ENCODE data around the gene PDE3A. TPM values are rescaled to one million over a fixed set of nuclear protein-coding genes. Genes with fewer than 3 reads are reported as not detected.
"Not testable (repeated sequence)": the region's sequence is repeated elsewhere in the genome, so short reads cannot be mapped to it uniquely, and the experiment has no call there.

The PDE3A gene
- not detected for total RNA-seq

- no peak for DNase-seq
Measured at GRCh38 chr12:20368114-20368650, at the start of gene PDE3A. Gene PDE3A (plus strand): TSS chr12:20368537. CDS start chr12:20369285, 748 bp downstream.

GRCh38 chr12:20319366-20319765 is 49.0 kb upstream of the PDE3A start:
- no peak for DNase-seq

GRCh38 chr12:20320552-20320951 is 47.8 kb upstream of the PDE3A start:
- DNase-seq, result no peak

DNA sequence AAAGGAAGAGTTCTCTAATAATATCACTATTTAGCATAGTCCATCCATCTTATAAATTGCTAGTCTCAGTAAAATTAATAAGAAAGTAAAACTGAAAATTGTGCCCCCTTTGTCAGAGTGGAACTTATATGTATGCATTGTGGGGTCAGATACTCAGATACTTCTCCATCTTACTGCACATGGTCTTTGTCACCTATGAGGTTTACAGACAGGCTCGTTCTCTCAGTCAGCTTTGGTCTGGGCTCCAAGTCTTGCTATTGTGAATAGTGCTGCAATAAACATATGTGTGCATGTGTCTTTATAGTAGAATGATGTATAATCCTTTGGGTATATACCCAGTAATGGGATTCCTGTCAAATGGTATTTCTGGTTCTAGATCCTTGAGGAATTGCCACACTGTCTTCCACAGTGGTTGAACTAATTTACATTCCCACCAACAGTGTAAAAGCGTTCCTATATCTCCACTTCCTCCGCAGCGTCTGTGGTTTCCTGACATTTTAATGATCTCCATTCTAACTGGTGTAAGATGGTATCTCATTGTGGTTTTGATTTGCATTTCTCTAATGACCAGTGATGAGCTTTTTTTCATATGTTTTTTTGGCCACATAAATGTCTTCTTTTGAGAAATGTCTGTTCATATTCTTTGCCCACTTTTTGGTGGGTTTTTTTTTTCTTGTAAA is 37.4 kb upstream of the PDE3A start:
- DNase-seq, result not testable (repeated sequence)

DNA sequence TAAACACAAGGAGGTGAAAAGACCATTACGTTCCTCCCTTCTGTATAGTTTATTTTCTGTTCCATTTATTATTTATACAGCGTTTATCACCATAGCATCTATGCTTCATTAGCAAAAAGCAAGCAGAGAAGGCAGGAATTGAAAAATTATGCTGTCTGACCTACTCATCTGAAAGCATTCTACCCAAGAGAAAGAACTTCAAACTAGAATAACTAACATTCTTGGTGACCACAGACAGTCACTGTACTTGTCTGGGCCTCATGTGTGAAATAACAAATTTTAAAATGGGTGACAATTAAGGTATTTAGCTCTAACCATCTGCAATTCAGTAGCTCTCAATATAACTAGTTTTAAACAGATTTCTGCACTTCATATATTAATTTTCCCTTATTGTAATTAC is 29.3 kb upstream of the PDE3A start:
- DNase-seq, result no peak

GRCh38 chr12:20342111-20342510 is 26.2 kb upstream of the PDE3A start:
- DNase-seq, result no peak

- DNase-seq, result no peak
Measured at GRCh38 chr12:20345866-20346265, 22.5 kb upstream of the PDE3A start.

DNA sequence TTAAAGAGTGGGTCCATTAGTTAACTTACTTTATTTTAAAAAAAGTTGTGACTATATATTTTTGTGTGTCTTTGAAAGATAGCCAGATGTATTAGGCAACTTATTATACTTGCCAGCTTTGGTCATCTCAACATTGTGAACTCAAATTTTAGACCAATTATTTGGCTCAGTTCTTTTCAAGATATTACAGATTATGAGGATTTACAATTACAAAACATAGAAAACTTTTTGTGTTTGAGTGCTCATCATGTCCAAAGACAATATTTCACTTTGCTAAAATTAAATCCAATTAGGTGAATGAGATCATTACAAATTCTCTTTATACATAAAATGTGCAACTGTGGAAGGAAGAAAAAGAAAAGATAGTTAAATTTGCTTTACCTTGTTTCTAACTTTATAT is 18.3 kb upstream of the PDE3A start:
- DNase-seq, result no peak

DNA sequence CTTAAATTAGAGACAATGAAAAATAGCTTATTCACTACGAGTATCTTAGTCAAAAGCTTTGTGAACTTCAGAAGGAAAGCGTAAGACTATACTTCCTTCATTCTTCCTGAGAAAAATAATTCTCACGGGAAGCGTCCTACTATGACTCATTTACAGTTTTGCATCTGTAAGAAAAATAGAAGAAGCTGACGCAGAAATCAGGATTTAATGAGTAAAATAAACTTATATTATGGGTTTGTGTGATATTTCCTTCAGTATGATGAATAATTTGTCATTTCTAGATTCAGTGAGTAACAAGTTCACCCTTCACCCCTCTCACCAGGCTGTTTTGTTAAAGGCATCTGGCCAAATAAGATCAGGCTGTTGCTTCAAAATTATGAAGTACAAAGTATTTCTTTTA is 17.8 kb upstream of the PDE3A start:
- no peak for DNase-seq

DNA sequence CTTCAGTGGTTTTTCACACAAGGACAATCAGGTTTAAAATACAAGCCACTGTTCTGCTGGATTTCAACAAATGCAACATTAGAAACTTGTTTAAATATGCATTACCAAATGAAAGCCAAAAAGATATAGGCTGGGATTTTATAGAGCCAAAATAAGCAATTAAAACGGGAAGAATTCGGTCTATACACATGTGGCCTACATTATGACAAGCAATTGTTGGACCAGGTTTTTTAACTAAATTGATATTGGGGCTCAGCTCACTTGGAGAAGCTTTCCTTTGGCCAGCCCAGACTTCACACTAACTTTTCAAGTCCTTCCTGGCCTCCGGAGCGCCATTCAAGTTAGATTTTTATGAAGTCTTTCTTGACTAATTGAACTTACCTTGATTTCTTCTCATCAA is 16.9 kb upstream of the PDE3A start:
- no peak for DNase-seq

DNA sequence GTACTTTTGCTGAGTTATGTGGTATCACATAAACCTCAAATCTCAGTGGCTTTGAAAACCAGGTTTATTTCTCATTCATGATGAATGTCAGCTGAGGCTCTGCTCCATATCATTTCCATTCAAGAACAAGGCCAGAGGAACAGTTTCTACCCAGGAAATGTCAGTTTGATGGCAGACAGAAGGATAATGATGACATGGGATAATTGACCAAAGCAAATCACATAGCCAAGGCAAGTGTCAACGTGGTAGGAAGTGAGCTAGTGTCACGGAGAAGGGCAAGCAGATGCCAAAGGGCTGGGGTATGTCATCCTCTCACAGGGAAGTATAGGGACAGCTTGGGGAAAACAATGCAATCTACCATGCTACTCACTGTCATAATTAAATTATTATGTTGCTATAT is 12.3 kb upstream of the PDE3A start:
- DNase-seq, result no peak

- no peak for DNase-seq
Measured at GRCh38 chr12:20360407-20360806, 7.9 kb upstream of the PDE3A start.

DNA sequence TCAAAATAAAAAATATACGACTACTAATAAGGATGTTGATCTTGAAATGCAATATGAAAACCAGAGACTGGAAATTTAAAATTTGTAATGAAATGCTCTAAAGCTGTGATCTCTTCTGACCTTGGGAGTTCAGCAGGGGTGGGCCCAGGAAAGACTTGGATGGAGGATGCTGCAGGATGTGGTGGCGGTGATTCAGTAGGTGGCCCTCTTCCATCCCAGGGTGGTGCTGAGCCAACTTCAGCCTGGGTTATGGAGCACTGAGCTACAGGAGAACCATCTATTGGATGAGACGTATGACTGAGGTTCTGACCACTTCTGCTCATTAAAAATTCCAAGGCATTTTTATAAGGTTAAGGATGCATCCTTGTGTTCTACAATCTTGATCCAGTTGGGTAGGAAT is 6.9 kb upstream of the PDE3A start:
- no peak for DNase-seq

DNA sequence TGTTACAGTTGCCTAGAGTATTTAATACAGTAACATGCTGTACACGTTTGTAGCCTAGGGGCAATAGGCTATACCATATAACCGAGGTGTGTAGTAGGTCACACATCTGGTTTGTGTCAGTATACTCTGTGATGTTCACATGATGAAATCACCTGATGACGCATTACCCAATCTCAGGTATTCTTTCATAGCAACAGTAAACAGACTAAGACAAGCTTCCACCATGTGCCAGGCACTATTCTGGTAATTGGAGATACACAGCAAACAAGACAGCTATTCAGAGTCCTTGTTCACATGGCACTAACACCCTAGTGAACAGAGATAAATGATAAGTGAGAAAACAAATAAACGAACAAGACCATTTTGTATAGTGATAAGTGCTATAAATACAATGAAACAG is 3.8 kb upstream of the PDE3A start:
- no peak for DNase-seq

DNA sequence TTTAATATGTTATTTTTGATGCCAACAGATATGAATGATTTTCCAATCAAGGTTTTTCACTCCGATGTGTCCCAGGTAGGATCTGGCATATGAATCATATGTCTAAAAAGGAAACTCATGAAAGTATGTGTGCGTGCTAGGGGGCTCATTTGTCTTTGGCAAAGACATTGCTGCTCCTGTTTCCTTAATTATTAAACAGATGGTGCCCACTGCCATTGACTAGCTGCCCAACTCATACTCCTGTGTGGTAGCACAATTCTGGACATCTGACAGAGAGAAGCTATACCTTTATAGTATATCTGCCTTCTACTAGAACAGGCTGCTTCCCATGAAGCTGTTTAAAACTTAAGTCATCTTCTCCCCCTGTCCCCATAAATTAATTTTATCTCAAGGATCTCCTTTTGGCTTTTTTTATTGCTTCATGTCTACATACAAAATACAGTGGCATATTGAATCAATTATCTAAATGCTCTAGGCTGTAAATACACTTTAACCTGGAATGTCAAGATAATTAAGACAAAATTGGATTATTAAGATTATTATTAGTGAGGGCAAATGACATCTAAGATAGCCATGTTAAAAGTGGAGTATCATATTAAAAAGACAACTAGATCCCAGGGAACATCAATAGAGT is 1.4 kb upstream of the PDE3A start:
- no peak for DNase-seq

DNA sequence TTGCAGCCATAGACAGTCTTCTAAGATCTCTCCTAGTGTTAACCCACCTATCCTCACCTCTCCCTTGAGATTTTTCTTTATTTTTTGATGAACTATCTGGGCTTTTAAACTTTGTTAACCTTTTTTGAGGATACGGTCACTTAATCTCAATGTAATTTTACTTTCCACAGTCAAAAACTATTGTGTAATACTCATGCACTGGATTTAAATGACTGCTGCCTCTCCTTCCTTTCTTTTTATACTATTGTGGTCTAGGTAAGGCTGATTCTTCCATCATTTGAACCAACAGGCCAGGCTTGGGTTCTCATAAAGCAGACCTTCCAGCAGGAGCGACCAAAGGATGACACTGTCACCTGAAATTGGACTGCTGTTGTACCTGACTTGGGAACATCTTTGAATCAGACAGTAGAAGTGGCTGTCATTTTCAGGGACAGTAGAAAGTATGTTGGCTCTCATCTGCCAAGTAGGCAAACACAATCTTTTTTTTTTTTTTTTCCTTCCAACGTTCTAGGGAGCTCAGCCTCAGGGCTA is 689 bp upstream of the PDE3A start:
- no peak for DNase-seq

GRCh38 chr12:20368651-20369304 is 441 bp downstream of the PDE3A start:
- DNase-seq, result no peak

DNA sequence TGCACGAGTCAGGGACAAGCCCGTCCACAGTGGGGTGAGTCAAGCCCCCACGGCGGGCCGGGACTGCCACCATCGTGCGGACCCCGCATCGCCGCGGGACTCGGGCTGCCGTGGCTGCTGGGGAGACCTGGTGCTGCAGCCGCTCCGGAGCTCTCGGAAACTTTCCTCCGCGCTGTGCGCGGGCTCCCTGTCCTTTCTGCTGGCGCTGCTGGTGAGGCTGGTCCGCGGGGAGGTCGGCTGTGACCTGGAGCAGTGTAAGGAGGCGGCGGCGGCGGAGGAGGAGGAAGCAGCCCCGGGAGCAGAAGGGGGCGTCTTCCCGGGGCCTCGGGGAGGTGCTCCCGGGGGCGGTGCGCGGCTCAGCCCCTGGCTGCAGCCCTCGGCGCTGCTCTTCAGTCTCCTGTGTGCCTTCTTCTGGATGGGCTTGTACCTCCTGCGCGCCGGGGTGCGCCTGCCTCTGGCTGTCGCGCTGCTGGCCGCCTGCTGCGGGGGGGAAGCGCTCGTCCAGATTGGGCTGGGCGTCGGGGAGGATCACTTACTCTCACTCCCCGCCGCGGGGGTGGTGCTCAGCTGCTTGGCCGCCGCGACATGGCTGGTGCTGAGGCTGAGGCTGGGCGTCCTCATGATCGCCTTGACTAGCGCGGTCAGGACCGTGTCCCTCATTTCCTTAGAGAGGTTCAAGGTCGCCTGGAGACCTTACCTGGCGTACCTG is 1.1 kb downstream of the PDE3A start:
- DNase-seq, result no peak

DNA sequence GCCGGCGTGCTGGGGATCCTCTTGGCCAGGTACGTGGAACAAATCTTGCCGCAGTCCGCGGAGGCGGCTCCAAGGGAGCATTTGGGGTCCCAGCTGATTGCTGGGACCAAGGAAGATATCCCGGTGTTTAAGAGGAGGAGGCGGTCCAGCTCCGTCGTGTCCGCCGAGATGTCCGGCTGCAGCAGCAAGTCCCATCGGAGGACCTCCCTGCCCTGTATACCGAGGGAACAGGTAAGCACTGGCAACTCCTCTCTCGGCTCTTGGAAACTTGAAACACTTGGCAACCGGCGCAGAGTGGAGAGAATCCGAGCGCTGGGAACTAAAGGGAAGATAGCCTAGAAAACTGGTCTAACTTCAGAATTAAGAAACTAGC is 1.7 kb downstream of the PDE3A start:
- no peak for DNase-seq

DNA sequence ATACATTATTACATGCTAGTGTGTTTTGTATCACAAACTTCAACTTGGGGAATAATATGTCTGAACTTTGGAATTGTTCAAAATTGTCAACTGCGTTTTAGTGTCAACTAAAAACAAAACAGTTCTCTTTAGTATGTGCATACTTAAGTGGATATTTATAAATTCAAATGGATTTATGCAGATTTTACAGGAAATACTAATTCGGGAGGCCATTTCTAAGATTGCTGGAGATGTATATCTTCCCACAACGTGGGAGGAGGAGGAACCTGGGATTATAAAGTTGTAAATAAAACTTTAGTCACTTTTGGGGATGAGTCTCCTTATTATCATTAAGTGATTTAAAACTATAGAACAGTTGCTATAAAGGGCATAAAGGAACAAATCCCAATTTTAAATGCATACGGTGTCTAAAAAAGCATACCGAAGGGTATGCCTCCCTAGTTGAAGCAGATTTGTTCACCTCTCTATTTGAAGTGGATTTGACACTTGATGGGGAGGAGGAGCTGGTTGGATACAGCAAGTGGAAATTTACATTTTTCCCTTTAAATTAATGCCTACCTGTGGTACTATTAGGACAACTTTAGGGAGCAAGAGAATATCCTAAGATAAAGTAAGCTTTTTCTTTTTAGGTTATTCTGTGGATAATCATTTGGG is 2.7 kb downstream of the PDE3A start:
- DNase-seq, result no peak

DNA sequence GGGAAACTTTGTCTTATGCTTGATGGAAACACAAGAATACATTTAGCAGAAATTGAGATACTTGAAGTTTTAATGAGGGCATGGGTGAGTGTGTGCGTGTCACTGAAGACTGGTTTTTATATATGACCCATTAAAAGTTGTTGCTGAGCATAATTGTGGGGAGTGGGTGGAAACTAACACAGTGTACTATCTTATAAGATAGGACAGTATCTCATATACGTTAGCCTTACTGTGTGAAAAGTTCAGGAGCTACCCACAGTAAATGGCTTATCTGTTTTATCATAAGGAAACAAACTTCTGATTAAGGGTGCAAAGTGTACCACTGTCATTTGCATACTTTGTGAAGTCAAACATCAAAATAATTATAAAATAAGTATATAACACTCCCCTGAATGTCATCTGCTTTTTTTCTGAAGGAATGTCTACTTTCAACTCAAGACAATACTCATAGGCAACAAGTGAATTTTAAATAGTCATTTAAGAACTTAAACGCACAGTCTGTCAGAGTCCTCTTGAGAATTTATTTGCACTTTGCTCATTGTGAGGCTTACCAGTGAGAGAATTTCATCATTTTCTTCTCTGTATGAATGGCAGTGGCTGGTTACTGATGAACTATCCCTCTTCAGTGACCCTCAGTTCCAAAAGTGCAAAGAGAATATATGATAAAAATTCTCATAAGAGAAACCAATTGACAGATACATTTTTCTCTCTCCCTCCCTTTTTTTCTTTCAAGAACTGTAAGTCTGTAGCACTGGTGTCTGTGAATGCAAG is 4.2 kb downstream of the PDE3A start:
- no peak for DNase-seq

DNA sequence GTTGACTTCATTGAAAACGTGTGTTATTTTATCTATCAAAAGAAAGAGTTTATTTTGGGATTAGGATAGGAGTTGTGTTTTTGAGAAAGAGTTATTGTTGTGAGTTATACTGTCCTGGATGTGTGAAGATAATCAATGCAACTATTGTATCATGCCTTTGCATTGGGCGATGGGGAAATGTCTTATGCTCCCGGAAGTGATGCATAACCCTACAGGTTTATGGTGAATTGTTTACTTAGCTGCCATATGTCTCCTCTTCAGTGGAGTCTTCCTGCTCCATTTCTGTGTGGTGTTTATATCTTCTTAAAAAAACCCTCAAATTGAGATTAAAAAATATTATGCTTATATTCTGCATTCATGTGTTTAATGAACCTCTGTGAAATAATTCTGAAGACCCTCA is 6.5 kb downstream of the PDE3A start:
- DNase-seq, result no peak
